ENCODE results near the gene DROSHA.

The DROSHA gene

GRCh38 chr5:31434898-31435297 is 97.0 kb downstream of the DROSHA start:
- Mint-ChIP-seq H3K36me3 (ENCODE audit: low read depth) (peaks cover 96% of the 10 kb centered on the region), H3K4me1 (ENCODE audit: low read depth) (peaks cover 9% of the 10 kb centered on the region), H3K27me3 (no peaks in the 10 kb centered on the region), H3K4me3 (no peak overlapping the region), H3K9me3 (no peaks in the 10 kb centered on the region), H3K27ac (no peak overlapping the region)
- DNase-seq: no peak

- Mint-ChIP-seq H3K27ac (no peak overlapping the region), H3K36me3 (ENCODE audit: low read depth) (peaks cover 92% of the 10 kb centered on the region), H3K4me1 (ENCODE audit: low read depth) (peaks cover 7% of the 10 kb centered on the region), H3K27me3 (no peaks in the 10 kb centered on the region), H3K9me3 (no peaks in the 10 kb centered on the region), H3K4me3 (no peak overlapping the region)
- DNase-seq: no peak
Measured at GRCh38 chr5:31433229-31433628, 98.7 kb downstream of the DROSHA start.

DNA sequence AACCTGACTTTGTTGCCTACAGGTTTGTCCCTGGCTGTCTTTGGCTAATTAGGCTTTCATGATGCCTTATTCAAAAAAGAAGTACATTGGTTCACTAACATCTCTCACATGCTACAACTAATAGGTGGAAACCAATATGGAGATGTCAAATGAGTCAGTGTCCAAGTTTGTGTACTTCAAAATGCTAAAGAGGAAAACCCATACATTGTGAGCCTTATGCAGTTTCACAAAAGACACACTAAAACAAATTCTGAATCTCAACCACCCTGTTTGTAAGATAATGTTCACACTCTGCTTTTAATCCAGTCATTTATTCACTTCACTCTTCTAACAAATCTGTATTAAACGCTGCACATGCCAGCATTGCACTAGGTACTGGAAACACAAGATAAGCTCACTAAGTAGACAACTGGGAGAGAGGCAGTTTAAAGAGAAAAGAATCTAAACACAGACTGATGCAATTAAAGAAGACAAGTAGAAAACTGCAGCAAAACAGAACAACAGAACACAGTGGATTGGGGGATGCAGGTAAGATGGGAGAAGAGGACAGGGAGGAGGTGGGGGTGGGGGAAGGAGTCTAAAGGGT is 104.1 kb downstream of the DROSHA start:
- Mint-ChIP-seq H3K27me3 (no peaks in the 10 kb centered on the region), H3K4me3 (no peak overlapping the region), H3K27ac (no peak overlapping the region), H3K9me3 (no peaks in the 10 kb centered on the region), H3K4me1 (ENCODE audit: low read depth) (peaks cover 7% of the 10 kb centered on the region), H3K36me3 (ENCODE audit: low read depth) (peaks cover 88% of the 10 kb centered on the region)
- DNase-seq: no peak

- no peak for DNase-seq
- H3K27ac Mint-ChIP-seq: no peak overlapping the region
- H3K4me3 Mint-ChIP-seq: no peak overlapping the region
- peaks cover 88% of the 10 kb centered on the region for H3K36me3 Mint-ChIP-seq (ENCODE audit: low read depth)
- H3K9me3 Mint-ChIP-seq: no peaks in the 10 kb centered on the region
- H3K27me3 Mint-ChIP-seq: no peaks in the 10 kb centered on the region
- peaks cover 9% of the 10 kb centered on the region for H3K4me1 Mint-ChIP-seq (ENCODE audit: low read depth)
Measured at GRCh38 chr5:31427013-31427723, 104.7 kb downstream of the DROSHA start.

GRCh38 chr5:31421806-31422586 is 109.9 kb downstream of the DROSHA start:
- peaks cover 2% of the 10 kb centered on the region for H3K4me1 Mint-ChIP-seq (ENCODE audit: low read depth)
- no peaks in the 10 kb centered on the region for H3K9me3 Mint-ChIP-seq
- H3K36me3 Mint-ChIP-seq (ENCODE audit: low read depth): peaks cover 64% of the 10 kb centered on the region
- no peak overlapping the region for H3K4me3 Mint-ChIP-seq
- no peak overlapping the region for H3K27ac Mint-ChIP-seq
- H3K27me3 Mint-ChIP-seq: no peaks in the 10 kb centered on the region
- no peak for DNase-seq

DNA sequence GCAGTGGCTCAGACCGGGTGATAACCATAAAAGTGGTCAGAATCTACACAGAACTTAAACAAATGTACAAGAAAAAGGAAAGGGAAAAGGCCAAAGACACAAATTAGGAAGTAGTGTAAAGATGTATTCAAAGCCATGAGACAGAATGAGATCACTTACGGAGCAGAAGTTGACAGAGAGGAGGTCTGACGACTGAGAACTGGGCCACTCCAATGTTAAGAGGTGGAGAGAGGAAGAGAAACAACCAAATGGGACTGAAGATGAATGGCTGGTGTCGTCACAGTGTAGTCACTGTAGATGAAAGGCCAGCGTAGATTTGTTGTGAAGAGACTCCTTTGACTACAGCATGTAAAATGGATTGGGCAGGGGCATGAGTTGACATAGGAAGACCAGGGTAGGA is 114.4 kb downstream of the DROSHA start:
- Mint-ChIP-seq H3K36me3 (ENCODE audit: low read depth) (peaks cover 42% of the 10 kb centered on the region), H3K4me1 (ENCODE audit: low read depth) (peaks cover 10% of the 10 kb centered on the region), H3K4me3 (no peak overlapping the region), H3K9me3 (no peaks in the 10 kb centered on the region), H3K27ac (no peak overlapping the region), H3K27me3 (no peaks in the 10 kb centered on the region)
- DNase-seq: no peak

GRCh38 chr5:31416547-31416946 is 115.3 kb downstream of the DROSHA start:
- Mint-ChIP-seq H3K27ac (no peak overlapping the region), H3K4me1 (ENCODE audit: low read depth) (peaks cover 8% of the 10 kb centered on the region)

DNA sequence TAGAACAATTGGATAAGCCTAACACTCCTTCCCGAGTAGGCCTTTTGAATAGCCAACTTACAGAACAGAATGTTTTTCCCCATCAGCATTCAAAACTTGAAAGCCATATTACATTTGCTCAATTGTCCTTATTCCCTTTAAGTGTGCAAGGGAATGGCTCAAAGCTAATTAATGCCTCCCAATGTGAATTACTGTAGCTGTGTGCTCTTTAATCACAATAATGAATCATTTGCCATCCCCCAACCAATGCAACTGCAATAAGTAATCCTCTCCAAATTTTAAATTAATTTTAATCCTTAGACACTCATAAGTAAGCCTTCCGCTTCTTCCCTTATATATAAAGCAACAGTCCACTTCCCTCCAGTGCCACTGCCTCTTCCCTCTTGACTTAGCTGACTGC is 115.9 kb downstream of the DROSHA start:
- no peak for DNase-seq
- no peak overlapping the region for H3K27ac Mint-ChIP-seq
- no peaks in the 10 kb centered on the region for H3K9me3 Mint-ChIP-seq
- H3K36me3 Mint-ChIP-seq (ENCODE audit: low read depth): peaks cover 42% of the 10 kb centered on the region
- H3K4me1 Mint-ChIP-seq (ENCODE audit: low read depth): peaks cover 8% of the 10 kb centered on the region
- no peak overlapping the region for H3K4me3 Mint-ChIP-seq
- no peaks in the 10 kb centered on the region for H3K27me3 Mint-ChIP-seq

More at GRCh38 chr5:31416547-31416946, 115.3 kb downstream of the DROSHA start:
- H3K9me3 Mint-ChIP-seq: no peaks in the 10 kb centered on the region
- peaks cover 44% of the 10 kb centered on the region for H3K36me3 Mint-ChIP-seq (ENCODE audit: low read depth)
- no peak for DNase-seq
- H3K4me3 Mint-ChIP-seq: no peak overlapping the region
- H3K27me3 Mint-ChIP-seq: no peaks in the 10 kb centered on the region

GRCh38 chr5:31415009-31415923 is 116.6 kb downstream of the DROSHA start:
- no peak for DNase-seq
- no peak overlapping the region for H3K27ac Mint-ChIP-seq
- no peaks in the 10 kb centered on the region for H3K27me3 Mint-ChIP-seq
- no peaks in the 10 kb centered on the region for H3K9me3 Mint-ChIP-seq
- peaks cover 8% of the 10 kb centered on the region for H3K4me1 Mint-ChIP-seq (ENCODE audit: low read depth)
- H3K36me3 Mint-ChIP-seq (ENCODE audit: low read depth): peaks cover 42% of the 10 kb centered on the region
- H3K4me3 Mint-ChIP-seq: no peak overlapping the region

- peaks cover 58% of the 10 kb centered on the region for H3K36me3 Mint-ChIP-seq (ENCODE audit: low read depth)
- H3K27ac Mint-ChIP-seq: peak overlapping the region; percentile 51
- DNase-seq: no peak
- no peaks in the 10 kb centered on the region for H3K9me3 Mint-ChIP-seq
- peaks cover 8% of the 10 kb centered on the region for H3K4me1 Mint-ChIP-seq (ENCODE audit: low read depth)
- H3K4me3 Mint-ChIP-seq: no peak overlapping the region
- H3K27me3 Mint-ChIP-seq: no peaks in the 10 kb centered on the region
Measured at GRCh38 chr5:31413030-31413812, 118.7 kb downstream of the DROSHA start.

DNA sequence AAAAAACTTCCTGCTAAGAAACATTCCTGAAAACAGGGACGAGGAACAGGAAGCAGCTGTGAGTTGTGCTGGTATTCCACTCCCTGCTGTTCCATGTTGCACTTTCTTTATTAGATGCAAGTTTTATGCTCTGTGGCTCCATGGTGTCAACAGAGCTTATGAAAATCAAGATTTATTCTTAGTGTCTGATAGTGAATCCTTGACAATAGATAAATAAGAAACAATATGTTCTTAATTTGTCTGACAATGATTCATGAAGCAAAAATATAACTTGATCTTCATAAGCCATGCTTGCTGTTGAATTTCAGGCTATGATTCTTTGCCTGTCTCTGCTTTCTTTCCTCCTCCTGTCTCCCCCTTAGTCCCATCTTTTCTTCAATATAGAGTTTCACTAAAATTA is 119.6 kb downstream of the DROSHA start:
- Mint-ChIP-seq H3K4me3 (no peak overlapping the region), H3K9me3 (no peaks in the 10 kb centered on the region), H3K36me3 (ENCODE audit: low read depth) (peaks cover 67% of the 10 kb centered on the region), H3K27ac (no peak overlapping the region), H3K27me3 (no peaks in the 10 kb centered on the region), H3K4me1 (ENCODE audit: low read depth) (peaks cover 8% of the 10 kb centered on the region)
- no peak for DNase-seq

- Mint-ChIP-seq H3K27me3 (no peaks in the 10 kb centered on the region), H3K9me3 (no peaks in the 10 kb centered on the region), H3K4me3 (no peak overlapping the region), H3K27ac (no peak overlapping the region), H3K4me1 (ENCODE audit: low read depth) (peaks cover 8% of the 10 kb centered on the region), H3K36me3 (ENCODE audit: low read depth) (peaks cover 89% of the 10 kb centered on the region)
- no peak for DNase-seq
Measured at GRCh38 chr5:31410089-31410488, 121.8 kb downstream of the DROSHA start.

DNA sequence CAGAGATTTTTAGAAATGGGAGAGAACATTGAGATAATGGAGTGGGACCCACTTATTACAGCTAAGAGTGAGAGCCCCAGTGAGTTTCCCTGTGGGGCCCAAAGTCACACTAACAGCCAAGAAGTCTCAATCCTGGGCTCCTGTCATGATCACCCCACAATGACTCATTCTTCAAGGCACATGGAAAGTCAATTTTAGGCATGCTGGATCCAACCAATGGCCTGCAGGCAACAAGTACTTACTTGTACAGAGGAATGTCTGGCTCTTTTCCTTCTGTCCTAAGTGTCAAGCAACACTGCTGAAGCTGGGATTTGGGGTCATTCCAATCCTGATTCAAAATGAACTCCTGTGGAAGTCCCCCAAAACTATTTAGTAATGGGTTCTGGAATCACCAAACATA is 123.1 kb downstream of the DROSHA start:
- Mint-ChIP-seq H3K27me3 (no peaks in the 10 kb centered on the region), H3K36me3 (ENCODE audit: low read depth) (peaks cover 99% of the 10 kb centered on the region), H3K27ac (no peak overlapping the region), H3K9me3 (no peaks in the 10 kb centered on the region), H3K4me1 (ENCODE audit: low read depth) (peaks cover 6% of the 10 kb centered on the region), H3K4me3 (no peak overlapping the region)
- DNase-seq: no peak

Measured in activated T-cell treated with anti-CD3 and anti-CD28 coated beads, Interleukin-2, amount 50 U/mL, for 24 hours (primary cell).